SJSA1 (cell line): Measurements from ENCODE around the gene BTBD6. TPM values are rescaled to one million over a fixed set of nuclear protein-coding genes. Genes with fewer than 3 reads are reported as not detected.

ENCODE experiments used
- DNase-seq, 2 experiments: peaks; one replicate each; pipeline ENCODE4 v3.0.0-alpha.2; 2015 to 2020; ENCODE audit warnings: low spot score in 2 of 2, low read depth in 1 of 2
- H3K27ac ChIP-seq: fragments of 250-450 bp; sonication (Bioruptor Pico); 2 replicates; pipeline ENCODE4 v1.5.1; 2020; ENCODE audit warnings: mild to moderate bottlenecking, moderate library complexity
- H3K27me3 ChIP-seq: fragments of 250-450 bp; sonication (Bioruptor Pico); replicated peaks from 2 replicates; pipeline ENCODE4 v1.5.1; 2020; ENCODE audit warnings: mild to moderate bottlenecking, moderate library complexity
- H3K36me3 ChIP-seq: fragments of 250-450 bp; sonication (Bioruptor Pico); 2 replicates; pipeline ENCODE4 v1.5.1; 2020; ENCODE audit warnings: mild to moderate bottlenecking
- H3K4me1 ChIP-seq: fragments of 250-450 bp; sonication (Bioruptor Pico); replicated peaks from 2 replicates; pipeline ENCODE4 v1.6.1; 2021; ENCODE audit warnings: mild to moderate bottlenecking
- H3K4me3 ChIP-seq: fragments of 250-450 bp; sonication (Bioruptor Pico); 2 replicates; pipeline ENCODE4 v1.5.1; 2020; ENCODE audit warnings: mild to moderate bottlenecking
- H3K9me3 ChIP-seq: fragments of 250-450 bp; sonication (Bioruptor Pico); replicated peaks from 2 replicates; pipeline ENCODE4 v1.5.1; 2020; ENCODE audit warnings: mild to moderate bottlenecking
- total RNA-seq: library from RNA; depleted of rRNA; stranded (reverse); fragments of >200 nt; shearing (Covaris generic); gene quantifications from 2 replicates; pipeline ENCODE4 v1.2.3, GENCODE V29; 2014; rRNA removed

BTBD6 gene
- total RNA-seq, result 80.3 and 80.5 TPM in 2 replicates

DNA sequence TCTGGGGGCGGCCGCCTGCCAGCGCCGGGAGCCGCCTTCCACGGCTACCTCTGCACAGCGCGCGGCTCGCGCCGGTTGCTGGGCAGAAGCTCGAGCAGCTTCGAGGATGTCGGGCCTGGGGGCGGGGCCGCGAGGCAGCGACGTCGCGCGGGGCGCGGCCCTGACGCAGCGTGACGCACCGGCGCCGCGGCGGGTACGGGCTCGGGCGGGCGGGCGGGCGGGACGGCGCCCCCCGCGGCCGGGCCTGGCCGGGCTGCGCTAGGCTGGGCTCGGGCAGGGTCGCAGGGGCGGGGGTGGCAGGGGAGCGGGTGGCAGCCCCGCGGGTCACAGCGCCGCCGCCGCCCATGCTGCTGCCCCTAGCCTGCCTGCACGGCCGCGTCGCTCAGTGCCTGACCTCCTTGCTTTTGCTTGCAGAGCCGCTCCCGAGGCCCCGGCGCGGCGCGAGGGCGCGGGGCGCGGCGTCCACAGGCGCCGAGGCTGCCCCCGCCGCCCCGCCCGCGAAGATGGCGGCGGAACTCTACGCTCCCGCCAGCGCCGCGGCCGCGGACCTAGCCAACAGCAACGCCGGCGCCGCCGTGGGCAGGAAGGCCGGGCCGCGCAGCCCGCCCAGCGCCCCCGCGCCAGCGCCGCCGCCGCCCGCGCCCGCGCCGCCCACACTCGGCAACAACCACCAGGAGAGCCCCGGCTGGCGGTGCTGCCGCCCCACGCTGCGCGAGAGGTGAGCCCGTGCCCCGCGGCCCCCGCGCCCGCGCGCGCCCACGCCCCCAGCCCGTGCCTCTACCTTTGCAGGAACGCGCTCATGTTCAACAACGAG is at the start of gene BTBD6:
Gene BTBD6 (plus strand): TSS at position 166 of the 814 bp plus-strand sequence. CDS start 179 bp downstream, at position 345.
- peak; percentile 59 to 82 for DNase-seq
- Histone ChIP-seq H3K27ac (peak within 1 kb of the TSS; percentile 63; the same call in 1 of the 2 replicates), H3K4me1 (peaks cover 15% of the 10 kb centered on the region), H3K36me3 (peaks cover 60% of the 10 kb centered on the region), H3K4me3 (peak within 1 kb of the TSS; percentile 83), H3K9me3 (no peaks in the 10 kb centered on the region), H3K27me3 (no peaks in the 10 kb centered on the region)

DNA sequence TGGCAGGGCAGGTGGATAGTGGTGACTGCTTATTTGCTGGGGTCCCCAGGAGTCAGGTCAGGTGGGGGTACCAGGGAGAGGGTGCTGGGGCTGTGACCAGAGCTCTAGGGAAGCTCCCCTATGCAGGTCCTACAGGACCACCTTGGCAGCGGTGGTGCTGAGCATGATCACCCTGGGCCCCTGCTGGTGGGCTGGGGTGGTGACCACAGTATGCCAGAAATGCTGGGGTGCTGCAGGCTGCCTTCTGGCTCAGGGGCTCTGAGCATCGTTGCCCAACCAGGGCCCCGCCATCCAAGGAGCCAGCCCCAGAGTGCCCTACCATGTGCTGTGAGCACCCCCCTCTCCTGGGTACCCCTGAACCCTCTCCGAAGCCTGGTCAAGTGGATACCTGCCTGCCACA is 49.7 kb upstream of the BTBD6 start:
- no peaks in the 10 kb centered on the region for H3K27me3 ChIP-seq
- DNase-seq, result no peak
- H3K36me3 ChIP-seq, result no peaks in the 10 kb centered on the region
- no peaks in the 10 kb centered on the region for H3K9me3 ChIP-seq
- peaks cover 93% of the 10 kb centered on the region for H3K4me1 ChIP-seq
- H3K4me3 ChIP-seq, result no peak overlapping the region
- H3K27ac ChIP-seq, result peak overlapping the region; percentile 73

DNA sequence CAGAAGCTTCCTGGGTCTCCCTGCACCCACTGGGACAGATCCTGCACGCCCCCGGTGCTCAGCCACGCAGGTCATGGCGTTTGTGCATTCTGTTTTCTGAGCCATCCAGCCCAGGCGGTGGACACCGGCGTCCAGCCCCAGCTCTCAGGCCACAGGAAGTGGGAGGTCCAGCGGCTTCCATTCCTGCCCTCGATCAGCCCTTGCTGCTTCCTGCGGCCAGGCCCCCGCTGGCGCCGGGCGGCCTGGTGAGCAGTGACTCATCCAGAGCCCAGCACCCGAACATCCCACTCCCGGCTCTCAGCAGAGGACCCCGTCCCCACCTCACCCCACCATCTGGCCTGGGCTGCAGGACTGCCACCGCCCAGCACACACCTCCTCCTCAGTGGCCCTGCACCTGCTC is 49.2 kb upstream of the BTBD6 start:
- Histone ChIP-seq H3K9me3 (no peaks in the 10 kb centered on the region), H3K4me1 (peaks cover 88% of the 10 kb centered on the region), H3K27me3 (no peaks in the 10 kb centered on the region), H3K36me3 (no peaks in the 10 kb centered on the region), H3K4me3 (no peak overlapping the region), H3K27ac (peak overlapping the region; percentile 73)
- peak; percentile 67 to 84 for DNase-seq

DNA sequence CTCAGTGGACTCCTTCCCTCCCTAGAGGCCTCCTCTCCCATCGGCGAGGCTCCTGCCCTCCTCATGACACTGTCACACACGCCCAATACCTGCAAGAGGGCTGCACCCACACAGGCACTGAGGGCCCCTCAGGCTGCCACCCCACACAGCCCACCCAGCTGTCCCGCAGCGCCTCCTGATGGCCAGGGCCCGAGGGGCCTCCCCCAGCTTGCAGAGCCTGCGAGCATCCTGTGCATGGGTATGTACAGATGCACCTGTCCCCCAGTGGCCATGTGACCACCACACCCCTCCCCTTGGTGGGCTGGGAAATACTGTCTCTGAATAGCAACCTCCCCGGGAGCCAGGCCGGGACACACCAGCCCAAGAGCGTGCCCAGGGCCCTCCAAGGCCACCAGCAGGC is 48.3 kb upstream of the BTBD6 start:
- peaks cover 78% of the 10 kb centered on the region for H3K4me1 ChIP-seq
- H3K27me3 ChIP-seq, result no peaks in the 10 kb centered on the region
- H3K36me3 ChIP-seq, result no peaks in the 10 kb centered on the region
- H3K4me3 ChIP-seq, result no peak overlapping the region
- no peak overlapping the region for H3K27ac ChIP-seq
- H3K9me3 ChIP-seq, result no peaks in the 10 kb centered on the region
- no peak for DNase-seq

DNA sequence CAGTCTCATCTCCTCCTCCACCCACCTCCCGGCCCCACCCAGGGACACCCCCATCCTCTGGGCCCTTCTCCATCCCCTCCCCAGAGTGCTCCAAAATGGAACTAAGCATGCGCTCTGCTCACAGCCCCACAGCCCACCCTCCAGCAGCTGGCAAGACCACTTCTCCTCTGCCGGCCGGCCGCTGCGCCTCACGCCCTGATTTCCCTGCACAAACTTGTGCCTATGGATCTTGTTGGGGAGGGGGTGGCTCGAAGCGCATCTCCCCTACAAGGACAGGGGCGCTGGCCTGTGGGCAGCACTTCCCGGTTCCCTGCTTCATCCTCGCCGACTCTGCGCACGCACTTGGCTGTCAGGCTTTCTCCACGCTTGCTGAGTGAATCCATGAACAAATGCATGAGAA is 47.7 kb upstream of the BTBD6 start:
- H3K9me3 ChIP-seq, result no peaks in the 10 kb centered on the region
- no peak overlapping the region for H3K27ac ChIP-seq
- no peak for DNase-seq
- no peaks in the 10 kb centered on the region for H3K36me3 ChIP-seq
- H3K27me3 ChIP-seq, result no peaks in the 10 kb centered on the region
- peaks cover 72% of the 10 kb centered on the region for H3K4me1 ChIP-seq
- H3K4me3 ChIP-seq, result no peak overlapping the region

DNA sequence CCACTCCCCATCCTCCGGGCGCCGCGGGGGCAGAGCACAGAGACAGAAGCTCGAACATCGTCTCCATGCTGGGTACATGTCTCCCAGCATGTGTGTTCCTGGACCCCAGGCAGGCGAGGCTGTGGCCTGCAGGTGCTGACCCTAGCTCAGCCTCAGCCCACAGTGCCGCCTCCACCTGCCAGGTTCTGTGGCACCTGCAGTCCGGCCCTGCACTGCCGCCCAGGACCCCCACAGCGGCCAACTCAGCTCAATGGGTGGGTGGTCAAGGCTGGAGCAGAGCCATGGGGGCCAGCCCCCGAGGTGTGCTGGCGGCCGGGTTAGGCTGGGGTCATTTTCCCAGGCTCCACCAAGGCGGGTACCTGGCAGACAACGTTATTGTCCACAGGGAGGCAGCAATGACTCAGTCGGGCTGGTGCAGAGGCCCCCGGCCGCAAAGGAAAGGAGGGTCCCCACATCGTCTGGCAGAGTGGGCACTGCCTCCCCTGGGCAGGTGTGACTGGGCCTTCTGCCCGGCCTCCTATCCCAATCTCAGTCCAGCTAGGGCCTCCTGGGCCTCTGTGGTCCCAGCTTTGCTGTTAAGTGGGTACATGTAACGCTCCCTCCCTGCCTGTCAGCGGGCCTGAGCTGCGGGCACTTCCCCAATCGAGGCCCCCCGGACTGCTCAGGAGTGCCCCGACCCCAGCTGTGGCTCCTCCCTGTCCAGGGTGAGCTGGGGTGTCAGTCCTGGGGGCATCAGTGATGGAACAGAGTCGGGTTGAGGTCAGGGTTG is 47.0 kb upstream of the BTBD6 start:
- DNase-seq, result no peak
- Histone ChIP-seq H3K4me1 (peaks cover 65% of the 10 kb centered on the region), H3K9me3 (no peaks in the 10 kb centered on the region), H3K27ac (peak overlapping the region; percentile 44; the same call in 1 of the 2 replicates), H3K4me3 (no peak overlapping the region), H3K36me3 (no peaks in the 10 kb centered on the region), H3K27me3 (no peaks in the 10 kb centered on the region)

DNA sequence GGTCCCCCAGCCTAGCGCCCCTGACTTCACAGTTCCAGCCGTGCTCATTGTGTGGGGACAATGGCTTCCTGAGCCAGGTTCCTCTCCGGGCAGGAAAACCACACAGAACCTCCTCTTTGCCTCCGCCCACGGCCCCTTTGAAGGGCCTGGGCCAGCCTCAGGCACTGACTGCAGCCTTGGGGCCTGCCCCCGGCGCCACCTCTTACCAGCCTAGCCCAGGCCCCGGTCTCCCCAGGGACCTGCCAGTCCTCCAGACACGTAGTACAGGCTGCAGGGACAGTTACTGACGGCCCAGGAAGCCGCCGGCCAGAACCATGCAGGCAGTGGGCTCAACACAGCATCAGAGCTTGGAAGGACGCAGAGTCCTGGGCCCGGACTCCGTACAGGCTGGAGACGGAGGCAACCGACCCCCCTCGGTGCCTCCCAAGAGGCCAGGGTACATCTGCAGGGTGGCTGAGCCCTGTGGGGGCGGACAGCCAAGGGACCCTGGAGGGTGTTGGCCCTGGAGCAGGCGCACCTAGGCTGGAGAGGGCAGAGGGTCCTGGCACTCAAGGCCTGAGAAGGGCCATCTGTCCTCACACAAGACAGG is 46.3 kb upstream of the BTBD6 start:
- Histone ChIP-seq H3K27me3 (no peaks in the 10 kb centered on the region), H3K36me3 (no peaks in the 10 kb centered on the region), H3K4me1 (peaks cover 59% of the 10 kb centered on the region), H3K9me3 (no peaks in the 10 kb centered on the region), H3K27ac (peak overlapping the region; percentile 44; the same call in 1 of the 2 replicates), H3K4me3 (no peak overlapping the region)
- peak in 1 of 2 experiments; percentile 36 for DNase-seq

DNA sequence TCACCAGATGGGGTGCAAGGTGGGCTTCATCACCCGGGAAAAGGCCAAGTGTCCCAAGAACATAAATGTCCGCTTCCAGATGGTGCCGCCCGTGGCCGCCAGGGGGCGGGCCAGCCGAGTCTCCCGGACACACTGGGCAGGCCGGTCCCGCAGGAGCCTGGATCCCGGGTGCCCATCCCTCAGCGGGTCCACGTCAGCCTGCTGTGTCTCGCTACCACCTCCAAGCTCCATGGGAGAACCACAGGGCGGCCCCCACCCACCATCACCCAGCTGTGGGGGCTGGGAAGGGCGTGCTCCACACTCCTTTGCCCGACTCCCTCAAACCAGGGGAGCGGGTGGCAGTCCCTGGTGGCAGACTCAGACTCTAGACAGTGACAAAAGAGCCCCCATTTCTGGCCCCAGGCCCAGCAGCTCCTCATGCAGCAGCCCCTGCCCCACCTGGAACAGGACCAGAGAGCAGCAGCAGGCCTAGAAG is 45.2 kb upstream of the BTBD6 start:
- Histone ChIP-seq H3K4me3 (no peak overlapping the region), H3K4me1 (peaks cover 48% of the 10 kb centered on the region), H3K27me3 (no peaks in the 10 kb centered on the region), H3K36me3 (no peaks in the 10 kb centered on the region), H3K27ac (no peak overlapping the region), H3K9me3 (no peaks in the 10 kb centered on the region)
- DNase-seq, result peak; percentile 69 to 80

DNA sequence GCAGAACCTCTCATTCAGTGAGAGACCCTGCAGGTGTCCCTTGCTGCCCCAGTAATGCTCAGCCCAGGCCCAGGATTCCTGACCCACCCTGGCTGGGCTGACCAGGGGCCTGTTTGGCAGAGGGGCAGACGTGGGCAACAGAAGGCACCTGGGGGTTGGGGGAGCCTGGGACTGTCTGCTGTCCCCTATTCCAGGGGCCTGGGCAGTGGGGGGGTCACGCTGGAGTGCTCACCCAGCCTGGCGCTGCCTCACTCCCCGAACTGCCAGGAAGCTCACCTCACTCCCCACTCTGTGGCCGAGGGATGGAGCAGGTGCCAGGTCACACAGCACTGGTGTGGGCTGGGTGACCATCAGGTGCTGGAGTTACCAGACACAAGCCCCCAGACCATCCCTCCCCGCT is 44.6 kb upstream of the BTBD6 start:
- H3K36me3 ChIP-seq, result no peaks in the 10 kb centered on the region
- H3K27ac ChIP-seq, result no peak overlapping the region
- H3K27me3 ChIP-seq, result no peaks in the 10 kb centered on the region
- no peak for DNase-seq
- H3K4me3 ChIP-seq, result no peak overlapping the region
- H3K4me1 ChIP-seq, result peaks cover 42% of the 10 kb centered on the region
- H3K9me3 ChIP-seq, result no peaks in the 10 kb centered on the region

DNA sequence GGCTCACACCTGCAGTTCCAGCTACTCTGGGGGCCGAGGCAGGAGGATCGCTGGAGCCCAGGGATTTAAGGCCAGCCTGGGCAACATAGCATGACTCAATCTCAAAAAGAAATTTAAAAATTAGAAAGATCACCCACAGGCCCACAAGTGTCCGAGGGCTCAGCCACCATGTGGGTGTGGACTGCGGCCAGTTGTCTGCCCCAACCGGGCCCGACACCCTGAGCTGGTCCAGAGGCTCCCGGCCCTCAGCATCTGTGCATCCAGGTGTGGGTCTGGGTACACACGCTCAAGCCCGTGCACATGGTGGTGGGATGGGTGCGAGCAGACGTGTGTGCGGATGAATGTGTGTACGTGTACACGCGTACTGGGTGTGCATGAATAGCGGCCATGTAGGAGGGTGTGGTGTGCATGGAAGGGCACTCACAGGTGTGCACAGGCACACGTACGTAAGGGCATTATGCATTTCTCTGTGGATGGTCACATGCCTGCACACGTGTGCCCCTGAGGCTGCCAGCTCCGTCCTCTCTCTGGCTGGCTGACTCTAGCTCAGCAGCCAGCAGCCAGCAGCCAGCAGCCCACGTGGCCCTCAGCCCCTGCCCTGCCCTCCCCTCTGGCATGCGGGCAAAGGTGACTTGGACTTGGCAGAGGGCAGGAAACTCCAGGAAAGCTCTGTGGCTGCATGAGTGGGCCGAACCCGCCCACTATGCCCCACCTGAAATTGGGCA is 44.0 kb upstream of the BTBD6 start:
- no peak overlapping the region for H3K27ac ChIP-seq

DNA sequence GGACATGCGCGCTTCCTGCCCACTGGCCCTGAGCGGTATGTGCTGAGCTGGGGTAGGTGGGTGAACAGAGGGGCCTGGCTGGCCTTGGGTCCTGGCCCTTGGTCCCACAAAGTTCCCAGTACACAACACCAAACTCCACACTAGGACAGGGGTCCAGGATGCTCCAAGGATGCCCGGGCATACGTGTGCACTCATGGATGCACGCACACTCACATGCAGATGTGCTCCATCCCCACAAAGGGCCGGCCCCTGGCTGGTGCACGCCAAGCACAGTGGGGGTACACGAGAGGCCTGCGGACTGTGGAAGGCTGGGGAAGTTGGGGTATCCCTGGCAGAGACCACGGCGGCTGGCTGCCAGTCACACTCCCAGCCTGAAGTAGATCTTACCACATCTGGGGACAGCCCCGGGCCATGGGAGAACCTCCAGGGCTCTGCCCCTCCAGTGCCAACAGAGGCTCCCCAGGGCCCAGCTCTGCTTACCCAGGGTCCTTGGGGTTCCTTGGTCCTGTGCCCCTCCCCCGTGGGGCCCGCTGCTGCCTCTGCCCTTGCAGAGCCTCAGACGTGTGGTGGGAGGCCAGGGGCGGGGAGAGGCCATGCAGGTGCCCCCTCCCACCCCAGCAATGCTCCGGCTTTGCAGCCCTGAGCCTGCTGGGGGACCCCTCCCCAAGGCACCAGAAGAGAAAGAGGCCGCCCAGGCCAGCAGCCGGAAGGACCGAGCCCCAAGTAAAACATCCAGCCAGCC is 43.2 kb upstream of the BTBD6 start:
- Histone ChIP-seq H3K9me3 (no peaks in the 10 kb centered on the region), H3K27me3 (no peaks in the 10 kb centered on the region), H3K4me3 (no peak overlapping the region), H3K36me3 (peaks cover 2% of the 10 kb centered on the region; the same call in 1 of the 2 replicates), H3K27ac (no peak overlapping the region), H3K4me1 (peaks cover 28% of the 10 kb centered on the region)
- DNase-seq, result no peak

More for the DNA sequence above, 44.0 kb upstream of the BTBD6 start:
- Histone ChIP-seq H3K4me3 (no peak overlapping the region), H3K27me3 (no peaks in the 10 kb centered on the region), H3K36me3 (no peaks in the 10 kb centered on the region), H3K4me1 (peaks cover 35% of the 10 kb centered on the region), H3K9me3 (no peaks in the 10 kb centered on the region)
- no peak for DNase-seq

DNA sequence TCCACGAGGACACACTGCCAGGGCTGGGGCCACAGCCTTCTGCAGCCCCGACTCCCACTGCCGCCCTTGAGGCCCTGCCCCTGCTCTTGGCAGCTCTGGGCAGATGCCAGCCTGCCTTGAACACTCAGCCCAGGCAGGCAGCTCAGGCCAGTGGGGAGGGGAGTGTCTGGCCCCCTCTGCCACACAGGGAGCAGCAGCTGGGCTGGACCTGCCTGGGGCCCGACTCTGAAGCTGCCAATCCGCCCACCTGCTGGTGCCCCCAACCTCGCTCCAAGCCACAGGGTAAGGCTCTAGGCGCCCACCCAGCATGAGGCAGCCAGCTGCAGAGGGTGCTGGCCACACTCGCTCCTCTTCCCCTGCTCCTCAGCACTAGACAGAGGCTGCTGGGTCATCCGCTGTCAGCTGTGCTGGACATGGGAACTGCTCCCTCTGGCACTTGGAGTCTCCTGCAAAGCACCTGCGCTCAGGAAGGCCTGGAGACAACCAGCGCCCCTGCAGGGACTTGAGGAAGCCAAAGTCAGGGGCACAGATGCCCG is 42.6 kb upstream of the BTBD6 start:
- no peaks in the 10 kb centered on the region for H3K27me3 ChIP-seq
- peak in 1 of 2 experiments; percentile 8 for DNase-seq

More for the DNA sequence above, 42.6 kb upstream of the BTBD6 start:
- Histone ChIP-seq H3K27ac (no peak overlapping the region), H3K9me3 (no peaks in the 10 kb centered on the region), H3K4me3 (no peak overlapping the region), H3K36me3 (peaks cover 4% of the 10 kb centered on the region; the same call in 1 of the 2 replicates), H3K4me1 (peaks cover 26% of the 10 kb centered on the region)
